ENCODE data around the gene CTR9. TPM values are rescaled to one million over a fixed set of nuclear protein-coding genes. Genes with fewer than 3 reads are reported as not detected.
"Not testable (repeated sequence)": the region's sequence is repeated elsewhere in the genome, so short reads cannot be mapped to it uniquely, and the experiment has no call there.

The CTR9 gene
- total and polyA plus RNA-seq, 4 donors: 10.8 to 32.2 (median 21.2) TPM

- Histone ChIP-seq H3K9me3 (ENCODE audit: control insufficient read depth, low read length) (no peaks in the 10 kb centered on the region), H3K4me1 (ENCODE audit: control insufficient read depth in 1 of 2, insufficient read depth in 2 of 2, low read length in 2 of 2) (no peaks in the 10 kb centered on the region), H3K27ac (ENCODE audit: low read depth in 1 of 2, low read length in 2 of 2) (peak overlapping the region; percentile 72 to 81), H3K36me3 (ENCODE audit: control insufficient read depth in 1 of 2, insufficient read depth in 2 of 2, low read length in 1 of 2) (peaks cover 5 to 6% of the 10 kb centered on the region in 2 donors), H3K27me3 (ENCODE audit: control insufficient read depth in 1 of 2, insufficient read depth in 2 of 2, low read length in 1 of 2) (no peaks in the 10 kb centered on the region), H3K4me3 (ENCODE audit: low read length in 2 of 2) (peak overlapping the region; percentile 29 to 87)
- intact Hi-C loops (cut with DNase I): loop anchor here in 1 of 2 donors (5.0 kb wide), 1 partner anchor 48 kb away; the partner anchor contains the start of gene ZBED5
- ATAC-seq (ENCODE audit: low FRiP score): peak; percentile 64
- peak; percentile 56 to 83 for DNase-seq
- WGBS, 2 donors: 2 to 3% methylated on average over 29 of the region's 29 CpGs
These were observed 58.5 kb downstream of the CTR9 start for GRCh38 chr11:10809373-10810160.

- ATAC-seq (ENCODE audit: low FRiP score): no peak
- no peaks in the 10 kb centered on the region for H3K36me3 ChIP-seq (ENCODE audit: control insufficient read depth in 1 of 2, insufficient read depth in 2 of 2, low read length in 1 of 2)
These were observed 62.9 kb downstream of the CTR9 start for GRCh38 chr11:10813945-10814344.

GRCh38 chr11:10818594-10818993 lies 67.5 kb downstream of the CTR9 start:
- H3K36me3 ChIP-seq (ENCODE audit: control insufficient read depth in 1 of 2, insufficient read depth in 2 of 2, low read length in 1 of 2): no peaks in the 10 kb centered on the region
- H3K27me3 ChIP-seq (ENCODE audit: control insufficient read depth in 1 of 2, insufficient read depth in 2 of 2, low read length in 1 of 2): no peaks in the 10 kb centered on the region
- DNase-seq (no peak), ATAC-seq (ENCODE audit: low FRiP score) (no peak)
- 88 to 95% methylated on average over 1 of the region's 1 CpG for WGBS, 2 donors
- intact Hi-C loops (cut with DNase I): no loop called here
- H3K27ac ChIP-seq (ENCODE audit: low read depth in 1 of 2, low read length in 2 of 2): no peak overlapping the region
- H3K4me3 ChIP-seq (ENCODE audit: low read length in 2 of 2): no peak overlapping the region
- no peaks in the 10 kb centered on the region for H3K9me3 ChIP-seq (ENCODE audit: control insufficient read depth, low read length)
- H3K4me1 ChIP-seq (ENCODE audit: control insufficient read depth in 1 of 2, insufficient read depth in 2 of 2, low read length in 2 of 2): no peaks in the 10 kb centered on the region

More at GRCh38 chr11:10813945-10814344, 62.9 kb downstream of the CTR9 start:
- no peaks in the 10 kb centered on the region for H3K4me1 ChIP-seq (ENCODE audit: control insufficient read depth in 1 of 2, insufficient read depth in 2 of 2, low read length in 2 of 2)
- no peak overlapping the region for H3K4me3 ChIP-seq (ENCODE audit: low read length in 2 of 2)
- H3K9me3 ChIP-seq (ENCODE audit: control insufficient read depth, low read length): no peaks in the 10 kb centered on the region
- intact Hi-C loops (cut with DNase I): no loop called here
- no peak overlapping the region for H3K27ac ChIP-seq (ENCODE audit: low read depth in 1 of 2, low read length in 2 of 2)
- no peaks in the 10 kb centered on the region for H3K27me3 ChIP-seq (ENCODE audit: control insufficient read depth in 1 of 2, insufficient read depth in 2 of 2, low read length in 1 of 2)
- no peak for DNase-seq

DNA sequence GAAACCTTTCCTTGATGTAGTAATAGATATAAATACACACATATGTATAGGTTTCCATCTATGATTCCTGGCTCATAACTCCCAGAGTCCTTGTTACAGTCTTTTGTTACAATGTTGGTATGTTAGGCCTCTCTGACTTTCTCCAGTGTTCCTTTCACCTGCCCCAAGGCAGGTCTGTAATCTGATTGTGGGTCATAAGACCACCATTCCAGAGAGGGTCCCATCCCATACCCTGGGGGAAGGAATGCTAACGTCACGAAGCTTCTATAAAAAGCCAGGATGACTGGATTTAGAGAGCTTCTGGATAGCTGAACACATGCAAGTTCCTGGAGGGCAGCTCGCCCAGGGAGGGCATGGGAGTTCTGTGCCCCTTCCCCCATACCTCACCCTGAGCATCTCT lies 71.4 kb downstream of the CTR9 start:
- not testable (repeated sequence) for ATAC-seq (ENCODE audit: low FRiP score)

GRCh38 chr11:10823152-10823579 lies 72.1 kb downstream of the CTR9 start:
- Histone ChIP-seq H3K36me3 (ENCODE audit: control insufficient read depth in 1 of 2, insufficient read depth in 2 of 2, low read length in 1 of 2) (no peaks in the 10 kb centered on the region), H3K9me3 (ENCODE audit: control insufficient read depth, low read length) (no peaks in the 10 kb centered on the region), H3K4me3 (ENCODE audit: low read length in 2 of 2) (no peak overlapping the region), H3K27me3 (ENCODE audit: control insufficient read depth in 1 of 2, insufficient read depth in 2 of 2, low read length in 1 of 2) (no peaks in the 10 kb centered on the region), H3K27ac (ENCODE audit: low read depth in 1 of 2, low read length in 2 of 2) (no peak overlapping the region), H3K4me1 (ENCODE audit: control insufficient read depth in 1 of 2, insufficient read depth in 2 of 2, low read length in 2 of 2) (no peaks in the 10 kb centered on the region)
- WGBS, 2 donors: 73 to 78% methylated on average over 2 of the region's 2 CpGs
- DNase-seq: no peak
- no peak for ATAC-seq (ENCODE audit: low FRiP score)
- intact Hi-C loops (cut with DNase I): no loop called here

More for the DNA sequence above, 71.4 kb downstream of the CTR9 start:
- H3K27me3 ChIP-seq (ENCODE audit: control insufficient read depth in 1 of 2, insufficient read depth in 2 of 2, low read length in 1 of 2); H3K27ac ChIP-seq (ENCODE audit: low read depth in 1 of 2, low read length in 2 of 2); DNase-seq; H3K36me3 ChIP-seq (ENCODE audit: control insufficient read depth in 1 of 2, insufficient read depth in 2 of 2, low read length in 1 of 2); H3K9me3 ChIP-seq (ENCODE audit: control insufficient read depth, low read length); H3K4me3 ChIP-seq (ENCODE audit: low read length in 2 of 2); H3K4me1 ChIP-seq (ENCODE audit: control insufficient read depth in 1 of 2, insufficient read depth in 2 of 2, low read length in 2 of 2); intact Hi-C loops (cut with DNase I): not testable (repeated sequence)
- WGBS, 2 donors: 86 to 90% methylated on average over 3 of the region's 3 CpGs

- H3K4me1 ChIP-seq (ENCODE audit: control insufficient read depth in 1 of 2, insufficient read depth in 2 of 2, low read length in 2 of 2): no peaks in the 10 kb centered on the region
- H3K27ac ChIP-seq (ENCODE audit: low read depth in 1 of 2, low read length in 2 of 2): no peak overlapping the region
- intact Hi-C loops (cut with DNase I): no loop called here
- no peak overlapping the region for H3K4me3 ChIP-seq (ENCODE audit: low read length in 2 of 2)
- DNase-seq: no peak
- no peaks in the 10 kb centered on the region for H3K27me3 ChIP-seq (ENCODE audit: control insufficient read depth in 1 of 2, insufficient read depth in 2 of 2, low read length in 1 of 2)
- H3K36me3 ChIP-seq (ENCODE audit: control insufficient read depth in 1 of 2, insufficient read depth in 2 of 2, low read length in 1 of 2): no peaks in the 10 kb centered on the region
- no peak for ATAC-seq (ENCODE audit: low FRiP score)
- H3K9me3 ChIP-seq (ENCODE audit: control insufficient read depth, low read length): no peaks in the 10 kb centered on the region
- WGBS, 2 donors: 77 to 81% methylated on average over 3 of the region's 3 CpGs
These were observed 73.8 kb downstream of the CTR9 start for GRCh38 chr11:10824888-10825287.

- Histone ChIP-seq H3K36me3 (ENCODE audit: control insufficient read depth in 1 of 2, insufficient read depth in 2 of 2, low read length in 1 of 2) (no peaks in the 10 kb centered on the region), H3K4me3 (ENCODE audit: low read length in 2 of 2) (no peak overlapping the region), H3K4me1 (ENCODE audit: control insufficient read depth in 1 of 2, insufficient read depth in 2 of 2, low read length in 2 of 2) (no peaks in the 10 kb centered on the region), H3K27ac (ENCODE audit: low read depth in 1 of 2, low read length in 2 of 2) (no peak overlapping the region), H3K27me3 (ENCODE audit: control insufficient read depth in 1 of 2, insufficient read depth in 2 of 2, low read length in 1 of 2) (no peaks in the 10 kb centered on the region), H3K9me3 (ENCODE audit: control insufficient read depth, low read length) (no peaks in the 10 kb centered on the region)
- intact Hi-C loops (cut with DNase I): no loop called here
- WGBS, 2 donors: 79 to 98% methylated on average over 2 of the region's 2 CpGs
- ATAC-seq (ENCODE audit: low FRiP score) (no peak), DNase-seq (no peak)
These were observed 77.4 kb downstream of the CTR9 start for GRCh38 chr11:10828402-10828801.

GRCh38 chr11:10829139-10829538 lies 78.1 kb downstream of the CTR9 start:
- DNase-seq: no peak
- Histone ChIP-seq H3K36me3 (ENCODE audit: control insufficient read depth in 1 of 2, insufficient read depth in 2 of 2, low read length in 1 of 2) (no peaks in the 10 kb centered on the region), H3K9me3 (ENCODE audit: control insufficient read depth, low read length) (no peaks in the 10 kb centered on the region), H3K4me1 (ENCODE audit: control insufficient read depth in 1 of 2, insufficient read depth in 2 of 2, low read length in 2 of 2) (no peaks in the 10 kb centered on the region), H3K27ac (ENCODE audit: low read depth in 1 of 2, low read length in 2 of 2) (no peak overlapping the region), H3K27me3 (ENCODE audit: control insufficient read depth in 1 of 2, insufficient read depth in 2 of 2, low read length in 1 of 2) (no peaks in the 10 kb centered on the region), H3K4me3 (ENCODE audit: low read length in 2 of 2) (no peak overlapping the region)
- 96 to 99% methylated on average over 4 of the region's 4 CpGs for WGBS, 2 donors
- no peak for ATAC-seq (ENCODE audit: low FRiP score)
- intact Hi-C loops (cut with DNase I): no loop called here

Measured in aorta (tissue), 5 donors.